Tibial nerve (tissue), 4 donors: ENCODE results near the gene SMIM43. TPM values are rescaled to one million over a fixed set of nuclear protein-coding genes. Genes with fewer than 3 reads are reported as not detected.

Source experiments
- DNase-seq, 2 donors: peaks; one replicate each; pipeline ENCODE4 v3.0.0-alpha.2; 2019; ENCODE audit warnings: low spot score in 2 of 2
- H3K27ac ChIP-seq, 4 donors: fragments of 200-600 bp; sonication (generic) in 3 of 4; one replicate each; pipeline ENCODE4 v1.5.1; 2017 to 2019; ENCODE audit warnings: mild to moderate bottlenecking in 1 of 4
- H3K27me3 ChIP-seq, 2 donors: fragments of 200-600 bp; sonication (generic) in 1 of 2; one replicate each; pipeline versions ENCODE4 v1.5.1 to v1.6.0; 2017 to 2019
- H3K36me3 ChIP-seq, 3 donors: fragments of 200-600 bp; sonication (generic); one replicate each; pipeline ENCODE4 v1.5.1; 2018 to 2019
- H3K4me1 ChIP-seq, 4 donors: fragments of 200-600 bp; sonication (generic) in 3 of 4; one replicate each; pipeline ENCODE4 v1.5.1; 2017 to 2019
- H3K4me3 ChIP-seq, 4 donors: fragments of 200-600 bp; sonication (generic) in 3 of 4; one replicate each; pipeline ENCODE4 v1.5.1; 2017 to 2019; ENCODE audit warnings: mild to moderate bottlenecking in 1 of 4, moderate library complexity in 1 of 4
- H3K9me3 ChIP-seq, 4 donors: fragments of 200-600 bp; sonication (generic) in 3 of 4; one replicate each; pipeline ENCODE4 v1.5.1; 2017 to 2019
- EP300 ChIP-seq, 2 donors: sonication (generic); formaldehyde crosslinking; IDR thresholded peaks; one replicate each; pipeline ENCODE4 v1.6.1; 2017; ENCODE audit warnings: antibody characterized with exemption in 2 of 2, mild to moderate bottlenecking in 1 of 2
- POLR2A ChIP-seq, 2 donors: fragments of 450-650 bp; IDR thresholded peaks; one replicate each; pipeline ENCODE4 v1.6.1; 2017; ENCODE audit warnings: antibody characterized with exemption in 2 of 2, mild to moderate bottlenecking in 2 of 2, moderate library complexity in 2 of 2
- WGBS, 2 donors: methylation state at CpG; one replicate each; pipeline ENCODE4 v1.1.5; 2018; 5-methylcytosine and 5-hydroxymethylcytosine counted together
- total RNA-seq, 4 donors: library from RNA; depleted of rRNA; stranded (reverse); fragments of >200 nt; gene quantifications; one replicate each; pipeline ENCODE4 v1.1.0, GENCODE V29; 2016
- TF ChIP-seq, protein P1 (sequence below), 5 experiments: fragments of 200-600 bp in 3 of 5; fragments of 450-650 bp in 2 of 5; sonication (generic) in 3 of 5; IDR thresholded peaks; one replicate each; pipeline ENCODE4 v1.5.1; 2016 to 2019; ENCODE audit warnings: antibody characterized with exemption in 5 of 5, mild to moderate bottlenecking in 3 of 5, moderate library complexity in 2 of 5

Gene SMIM43
- total RNA-seq, 4 donors from 2014 or later, result 2.2 to 5.7 (median 4.6) TPM

DNA sequence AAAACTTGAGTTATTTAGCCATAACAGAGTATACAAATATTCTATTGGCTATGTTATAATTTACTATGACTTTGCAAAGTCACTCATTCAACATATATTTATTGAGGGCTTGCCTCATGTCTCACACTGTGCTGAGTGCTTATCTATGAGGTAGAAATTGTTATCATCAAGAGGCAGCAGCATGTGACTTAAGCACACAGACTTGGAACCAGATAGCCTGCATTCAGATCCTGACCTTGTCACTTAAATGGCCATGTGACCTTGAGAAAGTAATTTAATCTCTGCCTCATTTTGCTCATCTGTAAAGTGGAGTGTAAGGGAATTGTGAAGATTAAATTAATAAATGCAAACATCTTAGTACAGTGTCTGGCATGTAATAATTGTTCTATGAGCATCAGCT is 26.0 kb upstream of the SMIM43 start:
- no peak for DNase-seq
- no peak overlapping the region for H3K4me3 ChIP-seq
- no peaks in the 10 kb centered on the region for H3K9me3 ChIP-seq
- TF ChIP-seq, protein P1, sequence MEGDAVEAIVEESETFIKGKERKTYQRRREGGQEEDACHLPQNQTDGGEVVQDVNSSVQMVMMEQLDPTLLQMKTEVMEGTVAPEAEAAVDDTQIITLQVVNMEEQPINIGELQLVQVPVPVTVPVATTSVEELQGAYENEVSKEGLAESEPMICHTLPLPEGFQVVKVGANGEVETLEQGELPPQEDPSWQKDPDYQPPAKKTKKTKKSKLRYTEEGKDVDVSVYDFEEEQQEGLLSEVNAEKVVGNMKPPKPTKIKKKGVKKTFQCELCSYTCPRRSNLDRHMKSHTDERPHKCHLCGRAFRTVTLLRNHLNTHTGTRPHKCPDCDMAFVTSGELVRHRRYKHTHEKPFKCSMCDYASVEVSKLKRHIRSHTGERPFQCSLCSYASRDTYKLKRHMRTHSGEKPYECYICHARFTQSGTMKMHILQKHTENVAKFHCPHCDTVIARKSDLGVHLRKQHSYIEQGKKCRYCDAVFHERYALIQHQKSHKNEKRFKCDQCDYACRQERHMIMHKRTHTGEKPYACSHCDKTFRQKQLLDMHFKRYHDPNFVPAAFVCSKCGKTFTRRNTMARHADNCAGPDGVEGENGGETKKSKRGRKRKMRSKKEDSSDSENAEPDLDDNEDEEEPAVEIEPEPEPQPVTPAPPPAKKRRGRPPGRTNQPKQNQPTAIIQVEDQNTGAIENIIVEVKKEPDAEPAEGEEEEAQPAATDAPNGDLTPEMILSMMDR (IDR thresholded peaks at IDR 0.05), result no peak
- TF ChIP-seq EP300 (IDR thresholded peaks at IDR 0.05) (no peak), POLR2A (IDR thresholded peaks at IDR 0.05) (no peak)
- H3K4me1 ChIP-seq, result peaks cover 0 to 8% (median 0%) of the 10 kb centered on the region in 4 donors
- H3K27me3 ChIP-seq, result peaks cover 0 to 2% of the 10 kb centered on the region in 2 donors
- H3K36me3 ChIP-seq, result no peaks in the 10 kb centered on the region
- no peak overlapping the region for H3K27ac ChIP-seq

DNA sequence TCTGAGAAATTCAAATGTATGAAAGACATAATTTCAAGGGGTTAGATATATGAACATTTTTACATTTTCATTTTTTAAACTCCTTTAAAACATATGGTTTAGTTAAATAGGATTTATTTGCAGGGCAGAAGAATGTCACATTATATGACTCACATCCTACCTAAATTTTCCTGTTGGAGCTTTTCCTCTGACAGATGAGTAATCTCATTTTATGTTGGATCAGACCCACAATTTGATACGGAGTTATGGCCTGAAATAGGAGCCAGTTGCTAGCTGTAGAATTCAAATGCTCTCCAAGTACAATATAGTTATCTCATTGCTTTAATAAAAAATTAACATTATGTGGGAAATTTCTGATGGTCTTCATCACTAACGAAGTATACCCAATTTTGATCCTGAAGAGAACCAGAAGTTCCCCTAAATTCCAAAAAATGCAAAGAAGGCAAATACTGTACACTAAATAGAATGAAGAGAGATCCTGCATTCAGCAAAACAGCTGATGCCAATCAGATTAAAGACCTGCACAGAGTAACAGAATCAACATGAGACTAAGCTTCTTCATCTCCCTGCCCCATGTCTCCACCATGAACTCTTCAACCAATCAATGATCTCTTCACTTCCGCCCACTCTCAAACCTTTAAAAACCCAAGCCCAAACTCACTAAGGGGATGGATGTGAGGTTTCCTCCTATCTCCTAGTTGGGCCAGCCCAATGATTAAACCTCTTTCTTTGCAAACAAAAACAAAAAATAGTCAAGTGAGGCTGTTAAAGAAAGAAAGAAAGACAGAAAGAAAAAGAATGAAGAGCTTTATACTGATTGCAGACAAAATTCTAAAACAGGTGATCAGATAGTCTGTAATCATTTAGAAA is 25.2 kb upstream of the SMIM43 start:
- Histone ChIP-seq H3K4me3 (no peak overlapping the region), H3K36me3 (no peaks in the 10 kb centered on the region), H3K27ac (no peak overlapping the region), H3K4me1 (peaks cover 0 to 6% (median 0%) of the 10 kb centered on the region in 4 donors), H3K27me3 (peaks cover 0 to 2% of the 10 kb centered on the region in 2 donors), H3K9me3 (no peaks in the 10 kb centered on the region)
- no peak for TF ChIP-seq POLR2A (IDR thresholded peaks at IDR 0.05)
- TF ChIP-seq, protein P1 (IDR thresholded peaks at IDR 0.05), result no peak
- no peak for DNase-seq
- 78 to 81% methylated on average over 3 of the region's 3 CpGs for WGBS, 2 donors

DNA sequence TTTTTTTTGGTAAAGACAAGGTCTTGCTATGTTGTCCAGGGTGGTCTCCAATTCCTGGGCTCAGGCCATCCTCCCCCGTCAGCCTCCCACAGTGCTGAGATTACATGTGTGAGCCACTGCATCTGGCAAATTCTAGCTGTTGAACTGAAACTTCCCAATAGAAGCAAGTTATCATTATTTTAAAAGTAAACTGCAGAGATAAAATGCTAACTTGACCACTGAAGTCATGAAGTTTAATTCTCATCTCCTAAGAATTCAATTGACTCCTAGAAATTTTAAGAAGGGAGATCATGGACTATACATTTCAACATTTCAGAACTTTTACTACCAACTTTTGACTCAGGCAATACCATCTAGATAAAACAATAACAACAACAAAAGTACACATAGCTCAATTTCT is 24.5 kb upstream of the SMIM43 start:
- Histone ChIP-seq H3K9me3 (peaks cover 0 to under 1% (median 0%) of the 10 kb centered on the region in 4 donors), H3K4me1 (peaks cover 0 to 3% (median 0%) of the 10 kb centered on the region in 4 donors), H3K36me3 (no peaks in the 10 kb centered on the region), H3K4me3 (no peak overlapping the region), H3K27ac (no peak overlapping the region), H3K27me3 (peaks cover 0 to 2% of the 10 kb centered on the region in 2 donors)
- DNase-seq, result no peak
- TF ChIP-seq POLR2A (IDR thresholded peaks at IDR 0.05), result no peak
- no peak for TF ChIP-seq EP300 (IDR thresholded peaks at IDR 0.05)
- TF ChIP-seq, protein P1 (IDR thresholded peaks at IDR 0.05), result no peak
- WGBS, 2 donors, result 86 to 100% methylated on average over 1 of the region's 1 CpG

DNA sequence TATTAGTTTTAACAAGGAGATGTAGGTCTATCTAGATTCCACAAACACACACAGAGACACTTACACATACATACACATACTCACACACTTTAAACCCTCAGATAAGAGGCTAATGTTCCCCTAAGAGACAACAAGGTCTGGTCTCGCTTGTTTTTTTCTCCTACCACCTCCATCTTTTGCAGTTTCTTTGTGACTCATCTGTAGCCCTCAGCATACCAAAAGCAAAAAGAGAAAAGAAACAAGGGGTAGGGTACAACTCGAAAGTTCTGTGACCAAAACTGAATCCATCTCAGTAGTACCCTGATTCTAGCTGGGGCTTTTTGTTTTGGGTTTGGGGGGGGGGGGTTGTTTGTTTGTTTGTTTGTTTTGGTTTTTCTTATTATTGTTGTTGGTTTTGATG is 23.9 kb upstream of the SMIM43 start:
- Histone ChIP-seq H3K4me3 (no peak overlapping the region), H3K4me1 (peaks cover 0 to 3% (median 0%) of the 10 kb centered on the region in 4 donors), H3K36me3 (no peaks in the 10 kb centered on the region), H3K27me3 (peaks cover 0 to 2% of the 10 kb centered on the region in 2 donors), H3K27ac (no peak overlapping the region), H3K9me3 (peaks cover 0 to 5% (median 0%) of the 10 kb centered on the region in 4 donors)
- no peak for DNase-seq
- no peak for TF ChIP-seq POLR2A (IDR thresholded peaks at IDR 0.05)
- no peak for TF ChIP-seq EP300 (IDR thresholded peaks at IDR 0.05)
- TF ChIP-seq, protein P1 (IDR thresholded peaks at IDR 0.05), result no peak
- WGBS, 2 donors, result 88 to 94% methylated on average over 2 of the region's 2 CpGs

DNA sequence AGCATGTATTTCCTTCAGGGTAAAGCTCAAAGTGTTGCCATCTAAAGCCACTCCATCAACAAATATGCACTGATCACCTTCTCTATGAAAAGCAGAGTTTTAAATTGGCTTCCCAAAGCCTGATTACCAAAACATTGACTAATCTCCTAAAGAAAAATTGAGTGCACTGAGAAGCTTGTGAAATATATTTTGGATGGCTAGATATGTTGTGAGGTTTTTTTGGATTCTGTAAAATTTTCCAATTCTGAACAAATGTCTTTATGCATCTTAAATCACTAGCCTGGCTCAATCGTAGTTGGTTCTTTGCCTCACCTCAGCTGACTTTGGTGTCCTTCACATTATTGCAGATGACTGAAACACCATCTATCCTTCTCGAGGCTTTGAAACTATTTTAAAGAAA is 21.3 kb upstream of the SMIM43 start:
- 66 to 73% methylated on average over 2 of the region's 2 CpGs for WGBS, 2 donors
- Histone ChIP-seq H3K36me3 (no peaks in the 10 kb centered on the region), H3K27me3 (peaks cover 0 to 2% of the 10 kb centered on the region in 2 donors), H3K27ac (peak overlapping the region; percentile 46 to 85 (median 72)), H3K9me3 (peaks cover 0 to 5% (median 0%) of the 10 kb centered on the region in 4 donors), H3K4me3 (no peak overlapping the region), H3K4me1 (peaks cover 0 to 3% (median 0%) of the 10 kb centered on the region in 4 donors)
- TF ChIP-seq, protein P1 (IDR thresholded peaks at IDR 0.05), result no peak
- TF ChIP-seq POLR2A (IDR thresholded peaks at IDR 0.05) (no peak), EP300 (IDR thresholded peaks at IDR 0.05) (no peak)
- no peak for DNase-seq
